Osteocyte (in vitro differentiated cells): ENCODE data around the gene PODXL. TPM values are rescaled to one million over a fixed set of nuclear protein-coding genes. Genes with fewer than 3 reads are reported as not detected.

Source experiments
- DNase-seq: peaks from one replicate; pipeline ENCODE4 v3.0.0; 2021; ENCODE audit warnings: mixed read lengths; ENCODE audit not compliant: unreplicated experiment; ENCODE audit errors: extremely low spot score
- H3K27ac Mint-ChIP-seq: one replicate; pipeline ENCODE4 v1.8.0; 2021; ENCODE audit warnings: mild to moderate bottlenecking, mixed read lengths; ENCODE audit not compliant: unreplicated experiment
- H3K27me3 Mint-ChIP-seq: one replicate; pipeline ENCODE4 v1.8.0; 2021; ENCODE audit warnings: mixed read lengths; ENCODE audit not compliant: unreplicated experiment
- H3K36me3 Mint-ChIP-seq: one replicate; pipeline ENCODE4 v1.8.0; 2021; ENCODE audit warnings: mixed read lengths; ENCODE audit not compliant: unreplicated experiment
- H3K4me1 Mint-ChIP-seq: one replicate; pipeline ENCODE4 v1.8.0; 2021; ENCODE audit warnings: mixed read lengths; ENCODE audit not compliant: unreplicated experiment
- H3K4me3 Mint-ChIP-seq: one replicate; pipeline ENCODE4 v1.8.0; 2021; ENCODE audit warnings: mild to moderate bottlenecking, moderate library complexity, mixed read lengths; ENCODE audit not compliant: unreplicated experiment
- H3K9me3 Mint-ChIP-seq: one replicate; pipeline ENCODE4 v1.8.0; 2021; ENCODE audit warnings: mixed read lengths; ENCODE audit not compliant: unreplicated experiment
- CTCF ChIP-seq: fragments of 200-600 bp; sonication (generic); IDR thresholded peaks from 2 replicates; pipeline ENCODE4 v1.5.0; 2021; ENCODE audit warnings: antibody characterized with exemption, mild to moderate bottlenecking, moderate library complexity
- total RNA-seq: library from RNA; stranded (reverse); gene quantifications from 2 replicates; pipeline ENCODE4 v1.2.1, GENCODE V29; 2021

The PODXL gene
- total RNA-seq, 1 donor from 2014 or later = 21.2 TPM

GRCh38 chr7:131455546-131455945 lies 100.9 kb downstream of the PODXL start:
- H3K27me3 Mint-ChIP-seq = no peaks in the 10 kb centered on the region
- H3K9me3 Mint-ChIP-seq = no peaks in the 10 kb centered on the region
- H3K4me1 Mint-ChIP-seq = peaks cover 16% of the 10 kb centered on the region
- no peak overlapping the region for H3K27ac Mint-ChIP-seq
- no peak for TF ChIP-seq CTCF
- DNase-seq = no peak
- H3K36me3 Mint-ChIP-seq = peaks cover 40% of the 10 kb centered on the region
- no peak overlapping the region for H3K4me3 Mint-ChIP-seq

- H3K27me3 Mint-ChIP-seq = no peaks in the 10 kb centered on the region
- TF ChIP-seq CTCF = no peak
- H3K4me3 Mint-ChIP-seq = no peak overlapping the region
- H3K27ac Mint-ChIP-seq = peak overlapping the region; percentile 40
- peaks cover 15% of the 10 kb centered on the region for H3K4me1 Mint-ChIP-seq
- no peak for DNase-seq
- peaks cover 40% of the 10 kb centered on the region for H3K36me3 Mint-ChIP-seq
- H3K9me3 Mint-ChIP-seq = no peaks in the 10 kb centered on the region
Measured at GRCh38 chr7:131455001-131455400, 101.4 kb downstream of the PODXL start.

GRCh38 chr7:131454498-131454897 lies 101.9 kb downstream of the PODXL start:
- Mint-ChIP-seq H3K9me3 (no peaks in the 10 kb centered on the region), H3K36me3 (peaks cover 40% of the 10 kb centered on the region), H3K4me1 (peaks cover 12% of the 10 kb centered on the region), H3K27me3 (no peaks in the 10 kb centered on the region), H3K4me3 (no peak overlapping the region), H3K27ac (no peak overlapping the region)
- no peak for DNase-seq
- TF ChIP-seq CTCF = no peak

Other genes with a start within 250 kb of the PODXL start
- 41.4 and 44.1 TPM in 2 replicates for gene MKLN1, start 228.8 kb downstream of the PODXL start, total RNA-seq